Neural cell (in vitro differentiated cells): Measurements from ENCODE around the gene COL18A1. TPM values are rescaled to one million over a fixed set of nuclear protein-coding genes. Genes with fewer than 3 reads are reported as not detected.

ENCODE experiments used
- H2AFZ ChIP-seq: fragments of 200-600, 300-800 bp; sonication (generic), shearing (Covaris generic); 2 replicates; pipeline ENCODE4 v1.6.0; 2014; ENCODE audit warnings: low read depth, mild to moderate bottlenecking, antibody characterized with exemption, low read length, moderate library complexity
- H3F3A ChIP-seq: fragments of 200-600 bp; shearing (Covaris generic); 2 replicates; pipeline ENCODE4 v1.6.1; 2016; ENCODE audit warnings: mild to moderate bottlenecking, moderate library complexity, mixed read lengths, antibody characterized with exemption, low read length; ENCODE audit not compliant: insufficient read depth, poor library complexity, severe bottlenecking
- H3K27ac ChIP-seq: fragments of 200-600, 300-800 bp; sonication (generic), shearing (Covaris generic); 2 replicates; pipeline ENCODE4 v1.5.1; 2014; ENCODE audit warnings: mild to moderate bottlenecking, low read length, moderate library complexity
- H3K27me3 ChIP-seq: fragments of 300-800, 200-600 bp; sonication (generic), shearing (Covaris generic); 2 replicates; pipeline ENCODE4 v1.6.0; 2014; ENCODE audit warnings: mild to moderate bottlenecking, low read depth, low read length, moderate library complexity; ENCODE audit not compliant: insufficient read depth
- H3K36me3 ChIP-seq: fragments of 300-800, 200-600 bp; sonication (generic), shearing (Covaris generic); 2 replicates; pipeline ENCODE4 v1.5.1; 2014; ENCODE audit warnings: mild to moderate bottlenecking, antibody characterized with exemption, low read length, moderate library complexity; ENCODE audit not compliant: insufficient read depth
- H3K4me2 ChIP-seq: fragments of 300-800, 200-600 bp; sonication (generic), shearing (Covaris generic); 2 replicates; pipeline ENCODE4 v1.6.0; 2014; ENCODE audit warnings: mild to moderate bottlenecking, low read length
- H3K4me3 ChIP-seq: fragments of 300-800, 200-600 bp; sonication (generic), shearing (Covaris generic); 2 replicates; pipeline ENCODE4 v1.5.1; 2014; ENCODE audit warnings: mild to moderate bottlenecking, low read length, moderate library complexity
- H3K79me2 ChIP-seq: fragments of 200-600 bp; shearing (Covaris generic); replicated peaks from 2 replicates; pipeline ENCODE4 v1.6.0; 2014; ENCODE audit warnings: mild to moderate bottlenecking, low read length, moderate library complexity; ENCODE audit not compliant: insufficient read depth
- H3K9ac ChIP-seq: fragments of 300-800, 200-600 bp; sonication (generic), shearing (Covaris generic); 2 replicates; pipeline ENCODE4 v1.6.1; 2016; ENCODE audit warnings: mild to moderate bottlenecking, low read length, mixed read lengths
- H3K9me2 ChIP-seq: fragments of 200-600 bp; shearing (Covaris generic); 2 replicates; pipeline ENCODE4 v1.6.1; 2016; ENCODE audit warnings: mild to moderate bottlenecking, low read length, mixed read lengths; ENCODE audit not compliant: insufficient read depth
- H3K9me3 ChIP-seq: fragments of 200-600, 300-800 bp; sonication (generic), shearing (Covaris generic); 2 replicates; pipeline ENCODE4 v1.6.1; 2016; ENCODE audit warnings: mild to moderate bottlenecking, mixed run types, low read length, moderate library complexity, mixed read lengths
- H4K20me1 ChIP-seq: fragments of 200-600 bp; shearing (Covaris generic); 2 replicates; pipeline ENCODE4 v1.6.1; 2016; ENCODE audit warnings: mild to moderate bottlenecking, mixed run types; ENCODE audit not compliant: insufficient read depth
- EP300 ChIP-seq: fragments of 450-650 bp; conservative IDR thresholded peaks from 2 replicates; pipeline ENCODE4 v1.6.1; 2014; ENCODE audit warnings: antibody characterized with exemption, mild to moderate bottlenecking, moderate library complexity; ENCODE audit not compliant: poor library complexity, severe bottlenecking
- EZH2 ChIP-seq: fragments of 200-600, 300-800 bp; shearing (Covaris generic), sonication (generic); IDR thresholded peaks from 2 replicates; pipeline ENCODE4 v1.6.1; 2014; ENCODE audit warnings: antibody characterized with exemption, low read length, borderline replicate concordance, mild to moderate bottlenecking; ENCODE audit not compliant: insufficient read depth, poor library complexity, severe bottlenecking
- MXI1 ChIP-seq: fragments of 450-650 bp; conservative IDR thresholded peaks from 2 replicates; pipeline ENCODE4 v1.6.1; 2014; ENCODE audit warnings: antibody characterized with exemption, mild to moderate bottlenecking; ENCODE audit not compliant: poor library complexity, severe bottlenecking
- POLR2AphosphoS5 ChIP-seq: IDR thresholded peaks from 2 replicates; pipeline ENCODE4 v1.6.1; 2012
- RAD21 ChIP-seq: fragments of 450-650 bp; conservative IDR thresholded peaks from 2 replicates; pipeline ENCODE4 v1.6.1; 2014; ENCODE audit warnings: antibody characterized with exemption, mild to moderate bottlenecking, moderate library complexity
- SMC3 ChIP-seq: fragments of 450-650 bp; conservative IDR thresholded peaks from 2 replicates; pipeline ENCODE4 v1.6.1; 2014; ENCODE audit warnings: antibody characterized with exemption, mild to moderate bottlenecking, moderate library complexity; ENCODE audit not compliant: poor library complexity
- TAF1 ChIP-seq: IDR thresholded peaks from 2 replicates; pipeline ENCODE4 v1.6.1; 2012; ENCODE audit warnings: low read depth
- polyA plus RNA-seq: library from polyadenylated mRNA; depleted of rRNA; stranded (reverse); fragments of >200 nt; gene quantifications from 2 replicates; pipeline ENCODE4 v1.2.3, GENCODE V29; 2014
- TF ChIP-seq, protein P1 (sequence below): fragments of 450-650 bp; IDR thresholded peaks from 2 replicates; pipeline ENCODE4 v1.5.1; 2014; ENCODE audit warnings: antibody characterized with exemption, mild to moderate bottlenecking, moderate library complexity; ENCODE audit not compliant: poor library complexity, severe bottlenecking
- TF ChIP-seq, protein P2 (sequence below): IDR thresholded peaks from 2 replicates; pipeline ENCODE4 v1.6.1; 2012; ENCODE audit warnings: borderline replicate concordance

Gene COL18A1
- polyA plus RNA-seq, 1 donor from 2014 or later = 2.5 TPM

DNA sequence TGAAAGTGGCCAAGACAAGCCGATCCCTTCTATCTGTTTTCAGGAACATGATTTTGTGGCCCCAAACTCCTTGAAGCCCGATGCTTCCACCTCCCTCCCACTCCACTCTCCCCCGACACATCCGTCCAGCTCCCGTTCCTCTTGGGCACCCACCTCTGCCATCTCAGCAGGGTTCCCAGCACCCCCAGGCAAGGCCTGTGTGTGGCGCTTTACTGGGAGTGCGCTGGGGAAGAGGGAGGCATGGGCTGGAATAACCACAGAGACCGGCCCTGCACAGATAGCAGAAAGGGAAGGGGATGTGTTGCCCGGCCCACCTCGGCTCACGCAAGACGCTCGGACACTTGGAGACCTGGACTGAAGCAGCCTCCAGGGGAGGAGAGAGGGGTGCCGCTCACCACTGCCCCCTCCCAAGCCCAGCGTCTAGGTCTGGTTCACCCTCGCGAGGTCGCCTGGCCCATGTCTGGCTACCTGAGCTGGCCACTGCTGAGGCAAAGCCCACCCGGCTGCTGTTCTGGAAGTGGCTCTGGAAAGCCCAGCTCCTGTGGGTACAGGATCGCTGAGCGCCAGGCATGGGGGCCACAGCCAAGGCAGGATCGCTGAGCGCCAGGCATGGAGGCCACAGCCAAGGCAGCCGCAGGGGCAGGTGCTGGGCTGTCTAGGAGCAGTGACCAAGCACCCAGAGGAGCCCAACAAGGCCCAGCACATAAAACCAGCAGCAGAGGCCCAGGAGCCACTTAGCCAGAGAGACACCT, 23.8 kb upstream of the COL18A1 start:
- Histone ChIP-seq H2AFZ (no peak overlapping the region), H3K9me3 (no peaks in the 10 kb centered on the region), H3K79me2 (no peaks in the 10 kb centered on the region), H3K4me2 (no peak overlapping the region), H4K20me1 (no peaks in the 10 kb centered on the region), H3K36me3 (no peaks in the 10 kb centered on the region), H3F3A (no peaks in the 10 kb centered on the region), H3K9me2 (no peaks in the 10 kb centered on the region), H3K9ac (no peak overlapping the region), H3K4me3 (no peak overlapping the region), H3K27ac (no peak overlapping the region), H3K27me3 (peaks cover 27% of the 10 kb centered on the region)
- TF ChIP-seq RAD21 = no peak
- no peak for TF ChIP-seq POLR2AphosphoS5
- TF ChIP-seq, protein P1, sequence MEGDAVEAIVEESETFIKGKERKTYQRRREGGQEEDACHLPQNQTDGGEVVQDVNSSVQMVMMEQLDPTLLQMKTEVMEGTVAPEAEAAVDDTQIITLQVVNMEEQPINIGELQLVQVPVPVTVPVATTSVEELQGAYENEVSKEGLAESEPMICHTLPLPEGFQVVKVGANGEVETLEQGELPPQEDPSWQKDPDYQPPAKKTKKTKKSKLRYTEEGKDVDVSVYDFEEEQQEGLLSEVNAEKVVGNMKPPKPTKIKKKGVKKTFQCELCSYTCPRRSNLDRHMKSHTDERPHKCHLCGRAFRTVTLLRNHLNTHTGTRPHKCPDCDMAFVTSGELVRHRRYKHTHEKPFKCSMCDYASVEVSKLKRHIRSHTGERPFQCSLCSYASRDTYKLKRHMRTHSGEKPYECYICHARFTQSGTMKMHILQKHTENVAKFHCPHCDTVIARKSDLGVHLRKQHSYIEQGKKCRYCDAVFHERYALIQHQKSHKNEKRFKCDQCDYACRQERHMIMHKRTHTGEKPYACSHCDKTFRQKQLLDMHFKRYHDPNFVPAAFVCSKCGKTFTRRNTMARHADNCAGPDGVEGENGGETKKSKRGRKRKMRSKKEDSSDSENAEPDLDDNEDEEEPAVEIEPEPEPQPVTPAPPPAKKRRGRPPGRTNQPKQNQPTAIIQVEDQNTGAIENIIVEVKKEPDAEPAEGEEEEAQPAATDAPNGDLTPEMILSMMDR = no peak
- TF ChIP-seq EZH2 = no peak
- TF ChIP-seq, protein P2, sequence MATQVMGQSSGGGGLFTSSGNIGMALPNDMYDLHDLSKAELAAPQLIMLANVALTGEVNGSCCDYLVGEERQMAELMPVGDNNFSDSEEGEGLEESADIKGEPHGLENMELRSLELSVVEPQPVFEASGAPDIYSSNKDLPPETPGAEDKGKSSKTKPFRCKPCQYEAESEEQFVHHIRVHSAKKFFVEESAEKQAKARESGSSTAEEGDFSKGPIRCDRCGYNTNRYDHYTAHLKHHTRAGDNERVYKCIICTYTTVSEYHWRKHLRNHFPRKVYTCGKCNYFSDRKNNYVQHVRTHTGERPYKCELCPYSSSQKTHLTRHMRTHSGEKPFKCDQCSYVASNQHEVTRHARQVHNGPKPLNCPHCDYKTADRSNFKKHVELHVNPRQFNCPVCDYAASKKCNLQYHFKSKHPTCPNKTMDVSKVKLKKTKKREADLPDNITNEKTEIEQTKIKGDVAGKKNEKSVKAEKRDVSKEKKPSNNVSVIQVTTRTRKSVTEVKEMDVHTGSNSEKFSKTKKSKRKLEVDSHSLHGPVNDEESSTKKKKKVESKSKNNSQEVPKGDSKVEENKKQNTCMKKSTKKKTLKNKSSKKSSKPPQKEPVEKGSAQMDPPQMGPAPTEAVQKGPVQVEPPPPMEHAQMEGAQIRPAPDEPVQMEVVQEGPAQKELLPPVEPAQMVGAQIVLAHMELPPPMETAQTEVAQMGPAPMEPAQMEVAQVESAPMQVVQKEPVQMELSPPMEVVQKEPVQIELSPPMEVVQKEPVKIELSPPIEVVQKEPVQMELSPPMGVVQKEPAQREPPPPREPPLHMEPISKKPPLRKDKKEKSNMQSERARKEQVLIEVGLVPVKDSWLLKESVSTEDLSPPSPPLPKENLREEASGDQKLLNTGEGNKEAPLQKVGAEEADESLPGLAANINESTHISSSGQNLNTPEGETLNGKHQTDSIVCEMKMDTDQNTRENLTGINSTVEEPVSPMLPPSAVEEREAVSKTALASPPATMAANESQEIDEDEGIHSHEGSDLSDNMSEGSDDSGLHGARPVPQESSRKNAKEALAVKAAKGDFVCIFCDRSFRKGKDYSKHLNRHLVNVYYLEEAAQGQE = no peak
- TF ChIP-seq MXI1 = no peak
- no peak for TF ChIP-seq EP300
- TF ChIP-seq TAF1 = no peak
- no peak for TF ChIP-seq SMC3

DNA sequence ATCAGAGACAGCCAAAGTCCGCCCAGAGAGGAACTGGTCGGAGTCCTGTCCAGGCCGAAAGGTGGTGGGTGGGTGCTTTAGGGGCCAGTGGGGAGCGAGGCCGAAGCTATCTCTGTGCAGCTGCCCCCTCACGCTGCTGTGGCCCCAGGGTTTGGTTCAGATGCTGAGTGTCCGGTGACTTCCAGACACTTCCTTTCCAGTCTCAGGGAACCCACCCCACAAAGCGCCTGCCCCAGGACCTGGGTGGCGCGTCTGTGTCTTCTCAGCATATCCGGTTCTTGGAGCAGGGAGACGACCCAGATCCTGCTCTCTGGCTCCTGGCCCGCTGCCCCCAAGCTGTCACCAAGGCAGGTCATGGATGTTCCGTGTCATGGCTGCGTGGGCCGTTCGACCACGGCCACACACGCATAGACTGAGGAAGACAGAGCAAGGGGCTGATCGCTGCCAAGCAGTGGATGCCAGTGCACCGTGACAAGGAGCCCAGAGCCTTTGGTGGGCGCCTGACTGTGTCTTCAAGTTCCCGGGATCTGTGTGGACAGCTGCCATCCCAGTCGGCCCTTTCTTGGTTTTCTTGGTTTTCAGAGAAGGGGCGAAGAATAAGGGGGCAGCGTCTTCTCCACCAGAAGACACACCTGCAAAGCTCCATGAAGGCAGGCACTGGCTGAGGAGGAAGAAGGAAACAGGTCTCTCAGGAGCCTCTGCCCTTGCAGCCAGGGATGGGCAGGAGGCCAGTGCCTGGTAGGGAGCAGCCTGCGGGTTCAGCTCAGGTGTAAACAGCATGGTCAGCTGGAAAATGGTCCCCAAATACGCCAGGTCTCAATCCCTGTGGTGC, 22.9 kb upstream of the COL18A1 start:
- TF ChIP-seq EP300 = no peak
- no peak for TF ChIP-seq MXI1
- TF ChIP-seq, protein P1 = no peak
- Histone ChIP-seq H4K20me1 (no peaks in the 10 kb centered on the region), H2AFZ (no peak overlapping the region), H3K4me2 (no peak overlapping the region), H3K27me3 (peaks cover 24% of the 10 kb centered on the region), H3K79me2 (no peaks in the 10 kb centered on the region), H3K9me2 (no peaks in the 10 kb centered on the region), H3K9ac (no peak overlapping the region), H3K36me3 (no peaks in the 10 kb centered on the region), H3K27ac (no peak overlapping the region), H3K9me3 (no peaks in the 10 kb centered on the region), H3K4me3 (no peak overlapping the region), H3F3A (no peaks in the 10 kb centered on the region)
